ENCODE results near the gene NAE1. TPM values are rescaled to one million over a fixed set of nuclear protein-coding genes. Genes with fewer than 3 reads are reported as not detected.
"Not testable (repeated sequence)": the region's sequence is repeated elsewhere in the genome, so short reads cannot be mapped to it uniquely, and the experiment has no call there.

NAE1 gene
- total RNA-seq, result 10 to 100 TPM; 63.0 to 78.7 TPM
- total RNA-seq, result 45.0 to 66.9 reads per million in 2 donors

DNA sequence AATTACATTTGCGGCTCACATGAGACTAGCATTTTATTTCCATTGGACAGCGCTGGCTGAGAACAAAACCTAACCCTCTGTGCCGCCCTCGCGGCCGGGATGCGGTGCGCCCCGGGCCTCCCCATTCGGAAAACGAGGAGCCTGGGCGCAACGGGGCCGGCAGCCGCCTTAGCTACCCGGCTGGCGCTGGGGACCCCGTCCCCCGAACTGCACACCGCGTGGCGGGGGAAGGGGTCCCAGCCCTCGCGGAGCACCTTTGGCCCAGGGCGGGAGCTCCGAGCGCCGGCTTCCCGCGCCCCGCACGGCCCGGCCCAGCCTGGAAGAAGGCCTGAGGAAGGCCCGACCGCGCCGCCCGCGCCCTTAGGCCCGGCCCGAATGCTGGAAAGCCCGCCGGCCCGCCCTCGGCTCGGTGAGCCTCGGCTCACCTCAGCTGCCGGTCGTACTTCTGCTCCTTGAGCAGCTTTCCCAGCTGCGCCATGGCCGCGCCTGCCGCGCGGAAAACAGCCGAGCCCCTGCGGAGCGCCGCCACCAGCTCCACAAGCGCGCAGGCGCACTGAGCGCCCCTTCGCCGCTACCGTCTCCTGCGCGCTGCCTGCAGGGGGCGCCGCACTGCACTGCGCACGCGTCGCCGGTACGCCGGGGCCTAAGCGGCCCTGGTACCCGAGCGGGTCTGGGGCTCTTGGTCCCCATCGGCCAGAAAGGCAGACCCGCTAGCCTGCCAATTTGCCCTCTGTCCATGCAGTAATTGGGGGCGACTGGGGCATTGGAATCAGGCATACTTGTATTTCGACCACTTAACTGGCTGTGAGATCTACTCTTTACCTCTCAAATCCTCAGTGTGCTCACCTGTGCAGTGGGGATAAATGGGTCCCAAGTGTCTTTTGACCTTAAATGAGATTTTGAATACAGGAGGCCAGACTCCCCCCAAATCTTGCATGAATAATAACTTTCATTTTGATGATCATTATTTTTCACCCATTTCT, at the start of gene NAE1:
Gene NAE1 (minus strand): TSS at position 555 of the 983 bp plus-strand sequence. CDS start 77 bp downstream, at position 478.
- Mint-ChIP-seq H3K4me1 (peaks cover 18% of the 10 kb centered on the region), H3K4me3 (peak within 1 kb of the TSS; percentile 71)
- peak; percentile 87 to 92 (median 90) for DNase-seq

DNA sequence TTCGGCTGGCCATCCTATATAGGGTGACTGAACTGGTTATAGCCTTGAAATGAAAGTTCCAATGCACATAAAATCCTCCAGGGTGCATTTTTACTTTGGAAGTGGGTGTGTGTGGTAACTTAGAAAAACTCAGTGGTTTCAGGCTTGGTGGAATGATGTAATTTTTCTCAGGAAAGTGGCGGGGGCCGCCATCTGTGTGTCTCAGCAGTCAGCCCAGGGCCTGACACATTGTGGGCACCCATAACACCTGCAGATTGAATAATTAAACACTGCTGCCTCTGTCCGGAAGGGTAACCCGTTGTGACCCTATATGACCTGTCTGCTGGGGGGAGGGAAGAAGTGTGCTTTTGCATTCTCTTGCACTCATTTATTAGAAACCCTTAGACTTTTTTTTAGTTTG, 47.3 kb upstream of the NAE1 start:
- H3K27ac Mint-ChIP-seq, result no peak overlapping the region
- peaks cover 27% of the 10 kb centered on the region for H3K4me1 Mint-ChIP-seq
- H3K9me3 ChIP-seq (ENCODE audit: control insufficient read depth, low read length, poor library complexity, severe bottlenecking), result no peaks in the 10 kb centered on the region

More for the DNA sequence above, at the start of gene NAE1:
- Mint-ChIP-seq H3K27ac (peak within 1 kb of the TSS; percentile 34), H3K27me3 (peaks cover 5% of the 10 kb centered on the region), H3K36me3 (ENCODE audit: low read depth) (peaks cover 3% of the 10 kb centered on the region)
- ATAC-seq, result peak; percentile 95
- no peaks in the 10 kb centered on the region for H3K9me3 ChIP-seq (ENCODE audit: control insufficient read depth, low read length, poor library complexity, severe bottlenecking)

DNA sequence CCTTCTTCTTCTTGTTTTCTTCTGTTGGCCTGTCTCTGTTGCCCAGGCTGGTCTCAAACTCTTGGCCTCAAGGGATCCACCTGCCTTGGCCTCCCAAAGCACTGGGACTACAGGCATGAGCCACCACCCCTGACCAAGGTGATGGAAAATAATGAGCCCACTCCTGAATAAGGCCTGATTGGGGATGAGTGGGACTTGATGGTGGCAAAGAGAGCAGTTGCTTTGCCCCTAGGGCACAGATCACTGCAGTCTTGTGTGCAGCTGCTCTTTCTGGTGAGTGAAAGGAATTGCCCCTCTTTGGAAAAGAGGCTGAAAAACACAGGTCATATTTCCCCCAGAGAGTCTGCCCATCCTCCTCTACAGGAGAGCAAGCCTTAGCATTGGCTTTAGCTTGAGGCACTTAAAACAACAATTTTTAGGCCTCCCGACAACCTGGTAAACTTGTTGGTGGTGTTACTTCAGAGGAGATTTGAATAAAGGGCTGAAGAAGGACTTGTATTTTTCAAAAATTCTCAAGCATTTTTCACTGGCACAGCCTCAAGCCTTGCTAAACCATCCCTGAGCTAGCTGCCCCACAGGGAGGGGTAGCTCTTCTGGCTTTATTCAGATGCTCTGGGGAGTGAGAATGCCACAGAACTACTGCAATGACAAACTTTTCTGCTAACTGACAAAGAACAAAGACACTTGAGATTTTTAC, 43.5 kb upstream of the NAE1 start:
- H3K27me3 Mint-ChIP-seq, result no peaks in the 10 kb centered on the region
- H3K9me3 ChIP-seq (ENCODE audit: control insufficient read depth, low read length, poor library complexity, severe bottlenecking), result no peaks in the 10 kb centered on the region
- H3K4me1 Mint-ChIP-seq, result peaks cover 18% of the 10 kb centered on the region
- no peak for ATAC-seq
- no peak for DNase-seq
- H3K27ac Mint-ChIP-seq, result peak overlapping the region; percentile 53
- H3K4me3 Mint-ChIP-seq, result peak overlapping the region; percentile 64
- H3K36me3 Mint-ChIP-seq (ENCODE audit: low read depth), result no peaks in the 10 kb centered on the region

More for the DNA sequence above, 47.3 kb upstream of the NAE1 start:
- peaks cover 2% of the 10 kb centered on the region for H3K36me3 Mint-ChIP-seq (ENCODE audit: low read depth)
- ATAC-seq (no peak), DNase-seq (no peak)
- H3K4me3 Mint-ChIP-seq, result no peak overlapping the region
- H3K27me3 Mint-ChIP-seq, result no peaks in the 10 kb centered on the region

DNA sequence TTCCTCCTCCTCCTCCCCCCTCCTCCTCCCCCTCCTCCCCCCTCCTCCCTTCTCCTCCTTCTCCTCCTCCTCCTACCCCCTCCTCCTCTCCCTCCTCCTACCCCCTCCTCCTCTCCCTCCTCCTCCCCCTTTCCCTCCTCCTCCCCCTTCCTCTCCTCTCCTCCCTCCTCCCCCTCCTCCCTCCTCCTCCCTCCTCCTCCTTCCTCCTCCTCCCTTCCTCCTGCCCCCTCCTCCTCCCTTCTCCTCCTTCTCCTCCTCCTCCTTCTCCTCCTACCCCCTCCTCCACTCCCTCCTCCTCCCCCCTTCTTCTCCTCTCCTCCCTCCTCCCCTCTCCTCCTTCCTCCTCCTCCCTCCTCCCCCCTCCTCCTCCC, 42.9 kb upstream of the NAE1 start:
- Mint-ChIP-seq H3K36me3 (ENCODE audit: low read depth) (no peaks in the 10 kb centered on the region), H3K4me1 (peaks cover 18% of the 10 kb centered on the region), H3K4me3 (peak overlapping the region; percentile 90), H3K27me3 (no peaks in the 10 kb centered on the region), H3K27ac (peak overlapping the region; percentile 81)
- ATAC-seq, result no peak
- no peaks in the 10 kb centered on the region for H3K9me3 ChIP-seq (ENCODE audit: control insufficient read depth, low read length, poor library complexity, severe bottlenecking)
- DNase-seq, result no peak

DNA sequence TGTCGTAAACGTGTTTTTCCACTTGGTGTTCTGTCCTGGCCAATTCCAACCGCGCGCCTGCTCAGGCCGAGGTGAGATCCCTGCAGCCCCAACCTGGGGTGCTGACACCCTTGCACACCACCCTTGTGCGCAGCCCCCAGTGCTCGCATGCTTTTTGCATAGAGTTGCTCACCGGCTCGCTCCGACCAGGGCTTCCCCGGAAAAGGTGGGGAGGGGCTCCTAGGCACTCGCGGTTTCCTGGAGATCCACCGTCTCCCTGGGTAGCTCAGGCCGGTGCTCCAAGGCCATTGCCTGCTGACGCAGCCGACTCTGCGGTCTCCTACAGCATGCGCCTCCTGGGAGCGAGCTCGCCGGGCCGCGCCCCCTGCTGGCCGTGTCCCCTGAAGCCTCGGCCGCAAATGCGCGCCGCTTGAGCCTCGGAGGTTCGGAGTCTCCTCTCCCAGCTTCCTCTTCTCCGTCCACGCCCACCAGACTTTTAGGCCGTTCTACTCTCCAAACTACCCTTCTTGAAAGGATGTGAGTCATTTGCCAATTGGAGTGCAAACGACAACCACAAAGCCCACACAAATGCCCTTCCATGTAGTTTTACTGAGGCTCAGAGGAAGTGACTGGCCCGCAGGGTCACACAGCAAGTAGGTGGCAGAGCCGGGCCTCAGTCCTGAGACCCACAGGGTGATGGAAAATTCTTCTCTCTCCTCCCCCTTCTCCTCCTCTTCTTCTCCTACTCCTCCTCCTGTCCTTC, 42.3 kb upstream of the NAE1 start:
- Mint-ChIP-seq H3K4me3 (peak overlapping the region; percentile 90), H3K36me3 (ENCODE audit: low read depth) (no peaks in the 10 kb centered on the region), H3K27me3 (no peaks in the 10 kb centered on the region), H3K4me1 (peaks cover 18% of the 10 kb centered on the region), H3K27ac (peak overlapping the region; percentile 81)
- ATAC-seq, result peak; percentile 89
- no peaks in the 10 kb centered on the region for H3K9me3 ChIP-seq (ENCODE audit: control insufficient read depth, low read length, poor library complexity, severe bottlenecking)
- DNase-seq, result peak; percentile 76 to 83 (median 80)

DNA sequence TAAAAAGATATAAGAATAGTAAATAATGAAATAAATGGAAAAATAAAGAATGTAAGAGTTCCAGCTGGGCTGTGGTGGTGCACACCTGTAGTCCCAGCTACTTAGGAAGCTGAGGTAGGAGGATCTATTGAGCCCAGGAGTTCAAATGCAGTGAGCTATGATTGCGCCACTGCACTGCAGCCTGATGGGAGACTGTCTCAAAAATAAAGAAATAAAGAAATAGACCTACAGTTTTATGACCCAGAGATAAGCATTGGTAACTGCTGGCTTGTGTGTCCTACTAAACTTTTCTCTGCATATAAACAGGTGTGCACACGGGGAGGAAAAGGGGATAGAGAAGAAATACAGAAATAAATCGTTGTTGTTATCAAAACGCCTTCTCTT, 41.8 kb upstream of the NAE1 start:
- no peaks in the 10 kb centered on the region for H3K9me3 ChIP-seq (ENCODE audit: control insufficient read depth, low read length, poor library complexity, severe bottlenecking)
- peaks cover 4% of the 10 kb centered on the region for H3K27me3 Mint-ChIP-seq
- peaks cover 2% of the 10 kb centered on the region for H3K36me3 Mint-ChIP-seq (ENCODE audit: low read depth)
- ATAC-seq (no peak), DNase-seq (no peak)
- peak overlapping the region; percentile 81 for H3K27ac Mint-ChIP-seq
- H3K4me3 Mint-ChIP-seq, result peak overlapping the region; percentile 90
- H3K4me1 Mint-ChIP-seq, result peaks cover 23% of the 10 kb centered on the region

DNA sequence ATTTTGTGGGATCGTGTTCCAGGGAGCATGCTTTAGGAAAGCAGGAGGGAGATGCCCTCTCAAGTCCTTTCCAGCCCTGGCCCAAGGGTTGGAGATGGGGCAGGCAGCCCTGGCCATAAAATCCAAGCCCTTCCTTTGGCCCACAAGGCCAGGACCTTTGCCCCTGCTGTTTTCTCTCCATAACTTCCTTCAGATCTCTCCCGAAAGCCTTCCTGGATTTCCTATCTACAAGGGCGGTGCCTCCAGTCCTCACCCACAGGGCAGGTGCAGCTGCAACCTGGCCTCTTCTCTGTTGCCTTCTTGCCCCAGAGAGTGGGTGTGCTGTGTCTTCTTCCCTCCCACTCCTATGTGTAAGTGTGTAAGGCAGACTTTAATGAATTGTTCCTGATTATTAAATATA, 41.1 kb upstream of the NAE1 start:
- ATAC-seq (no peak), DNase-seq (no peak)
- peaks cover 4% of the 10 kb centered on the region for H3K27me3 Mint-ChIP-seq
- no peak overlapping the region for H3K4me3 Mint-ChIP-seq
- H3K4me1 Mint-ChIP-seq, result peaks cover 23% of the 10 kb centered on the region
- no peak overlapping the region for H3K27ac Mint-ChIP-seq
- H3K36me3 Mint-ChIP-seq (ENCODE audit: low read depth), result peaks cover 2% of the 10 kb centered on the region
- no peaks in the 10 kb centered on the region for H3K9me3 ChIP-seq (ENCODE audit: control insufficient read depth, low read length, poor library complexity, severe bottlenecking)

DNA sequence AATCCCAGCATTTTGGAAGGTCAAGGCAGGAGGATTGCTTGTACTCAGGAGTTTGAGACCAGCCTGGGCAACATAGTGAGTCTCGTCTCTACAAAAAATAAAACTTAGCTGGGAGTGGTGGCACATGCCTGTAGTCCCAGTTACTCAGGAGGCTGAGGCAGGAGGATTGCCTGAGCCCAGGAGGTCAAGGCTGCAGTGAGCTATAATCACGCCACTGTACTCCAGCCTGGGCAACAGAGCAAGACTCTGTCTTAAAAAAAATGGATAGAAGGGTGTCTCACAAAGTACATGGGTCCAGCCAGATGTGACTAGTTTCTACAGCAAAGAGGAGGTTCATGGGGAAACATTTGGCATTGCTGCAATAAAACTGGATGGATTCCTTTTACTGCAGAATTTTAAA, 40.6 kb upstream of the NAE1 start:
- not testable (repeated sequence) for H3K36me3 Mint-ChIP-seq (ENCODE audit: low read depth); H3K9me3 ChIP-seq (ENCODE audit: control insufficient read depth, low read length, poor library complexity, severe bottlenecking); H3K27me3 Mint-ChIP-seq; DNase-seq; ATAC-seq; H3K27ac Mint-ChIP-seq; H3K4me3 Mint-ChIP-seq
- H3K4me1 Mint-ChIP-seq, result peaks cover 23% of the 10 kb centered on the region

DNA sequence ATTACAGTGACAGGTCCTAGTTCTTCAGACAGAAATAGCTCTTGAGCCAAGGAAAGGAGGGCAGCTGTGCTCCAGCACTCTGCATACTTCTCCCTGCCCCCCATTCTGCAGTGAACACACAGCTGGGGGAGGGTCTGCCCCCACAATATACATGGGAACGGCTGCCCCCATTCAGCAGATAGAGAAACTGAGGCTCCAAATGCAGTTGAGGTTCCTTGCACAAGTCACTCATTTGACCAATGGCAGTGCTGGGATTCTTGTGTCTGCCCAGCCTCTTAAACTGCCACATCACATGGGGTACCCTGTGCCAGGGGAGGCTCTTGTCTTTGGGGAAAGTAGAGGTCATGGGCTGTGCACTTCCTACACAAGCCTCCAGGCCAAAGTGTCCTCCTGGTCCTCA, 38.6 kb upstream of the NAE1 start:
- Mint-ChIP-seq H3K27ac (no peak overlapping the region), H3K4me3 (no peak overlapping the region), H3K4me1 (peaks cover 21% of the 10 kb centered on the region), H3K36me3 (ENCODE audit: low read depth) (peaks cover 2% of the 10 kb centered on the region), H3K27me3 (peaks cover 4% of the 10 kb centered on the region)
- no peaks in the 10 kb centered on the region for H3K9me3 ChIP-seq (ENCODE audit: control insufficient read depth, low read length, poor library complexity, severe bottlenecking)
- no peak for ATAC-seq
- DNase-seq, result no peak

DNA sequence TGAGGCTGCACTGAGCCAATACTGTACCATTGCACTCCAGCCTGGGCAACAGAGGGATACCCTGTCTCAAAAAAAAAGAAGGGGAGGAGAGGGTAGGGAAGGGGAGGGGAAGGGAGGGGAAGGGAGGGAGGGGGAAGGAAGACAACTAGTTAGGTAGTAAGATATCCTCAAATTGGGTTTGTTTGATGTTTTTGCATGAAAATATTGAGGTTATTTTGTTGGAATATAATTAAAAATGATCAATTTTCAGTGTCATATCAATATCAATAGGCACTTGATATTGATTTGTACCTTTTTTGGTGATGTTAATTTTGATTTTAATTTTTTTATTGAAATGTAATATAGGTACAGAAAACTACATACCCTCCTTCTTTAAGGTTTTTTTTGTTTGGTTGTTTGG, 32.9 kb upstream of the NAE1 start:
- peaks cover 4% of the 10 kb centered on the region for H3K27me3 Mint-ChIP-seq
- H3K4me3 Mint-ChIP-seq, result no peak overlapping the region
- DNase-seq, result no peak
- ATAC-seq, result no peak
- H3K4me1 Mint-ChIP-seq, result peaks cover 8% of the 10 kb centered on the region
- H3K9me3 ChIP-seq (ENCODE audit: control insufficient read depth, low read length, poor library complexity, severe bottlenecking), result no peaks in the 10 kb centered on the region
- peaks cover 2% of the 10 kb centered on the region for H3K36me3 Mint-ChIP-seq (ENCODE audit: low read depth)
- H3K27ac Mint-ChIP-seq, result no peak overlapping the region

DNA sequence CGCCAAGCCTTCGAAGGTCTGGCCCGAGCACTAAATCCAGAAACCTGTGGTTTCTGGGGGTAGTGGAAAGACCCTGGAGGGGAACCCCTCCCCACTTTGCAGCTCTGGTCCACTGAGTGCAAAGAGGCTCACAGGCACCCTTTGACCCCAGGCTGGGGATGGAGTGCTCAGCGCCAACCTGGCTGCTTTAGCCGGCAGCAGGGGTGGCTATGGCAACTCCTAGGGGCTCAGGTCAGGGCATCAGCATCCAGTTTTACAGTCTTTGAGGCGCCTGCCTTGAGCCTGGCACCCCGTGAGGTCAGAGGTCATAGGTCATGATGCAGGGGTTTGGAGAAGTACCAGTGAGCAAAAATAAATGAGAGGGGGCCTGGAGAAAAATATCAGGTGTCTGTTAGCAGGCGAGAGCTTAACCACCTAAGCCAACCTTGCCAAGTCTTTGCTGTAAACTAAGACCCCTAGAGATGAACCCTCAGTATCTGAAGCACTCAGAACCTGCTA, 31.3 kb upstream of the NAE1 start:
- ATAC-seq, result no peak

DNA sequence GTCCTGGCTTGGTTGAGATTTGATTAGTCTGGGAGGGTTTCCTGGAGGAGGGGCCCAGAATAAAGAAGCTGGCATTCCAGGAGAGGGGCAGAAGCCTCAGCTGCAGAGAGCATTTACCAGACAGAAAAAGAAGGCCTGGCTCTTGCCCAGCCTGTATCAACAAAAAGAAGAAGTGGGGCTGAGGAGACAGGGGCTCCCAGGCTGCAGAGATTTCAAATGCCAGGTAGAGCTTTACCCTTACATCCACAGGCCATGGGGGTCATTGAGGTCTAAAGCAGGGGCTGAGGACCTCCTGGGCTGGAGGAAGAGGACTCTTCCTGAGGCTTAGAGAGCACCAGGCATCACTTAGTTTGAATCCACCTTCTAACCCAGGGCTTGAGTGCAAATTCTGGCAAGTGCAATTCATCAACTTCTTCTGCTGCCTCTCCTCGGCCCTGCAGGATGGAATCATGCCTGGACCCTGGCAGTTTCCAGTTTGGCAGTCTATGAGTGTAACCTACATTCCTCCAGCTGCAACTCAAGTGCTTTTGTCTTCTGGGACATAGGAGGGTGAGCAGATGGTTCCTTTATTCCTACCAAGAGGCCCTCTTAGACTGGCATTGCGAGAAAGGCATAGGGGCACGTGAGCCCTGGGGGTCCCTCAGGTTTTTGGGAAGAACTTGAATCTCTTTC, 28.8 kb upstream of the NAE1 start:
- no peaks in the 10 kb centered on the region for H3K36me3 Mint-ChIP-seq (ENCODE audit: low read depth)
- ATAC-seq (no peak), DNase-seq (no peak)
- no peaks in the 10 kb centered on the region for H3K27me3 Mint-ChIP-seq
- H3K27ac Mint-ChIP-seq, result no peak overlapping the region
- no peaks in the 10 kb centered on the region for H3K9me3 ChIP-seq (ENCODE audit: control insufficient read depth, low read length, poor library complexity, severe bottlenecking)
- H3K4me3 Mint-ChIP-seq, result no peak overlapping the region
- H3K4me1 Mint-ChIP-seq, result peaks cover 5% of the 10 kb centered on the region

More for the DNA sequence above, 31.3 kb upstream of the NAE1 start:
- Mint-ChIP-seq H3K27me3 (no peaks in the 10 kb centered on the region), H3K27ac (no peak overlapping the region), H3K4me1 (peaks cover 4% of the 10 kb centered on the region), H3K36me3 (ENCODE audit: low read depth) (no peaks in the 10 kb centered on the region), H3K4me3 (no peak overlapping the region)
- DNase-seq, result no peak
- no peaks in the 10 kb centered on the region for H3K9me3 ChIP-seq (ENCODE audit: control insufficient read depth, low read length, poor library complexity, severe bottlenecking)

Measured in T-helper 17 cell (primary cell).